GM12891 (cell line): ENCODE data around the gene USH2A.

ENCODE experiments used
- PAX5 ChIP-seq: IDR thresholded peaks from 2 replicates; pipeline ENCODE4 v1.6.1; 2011; ENCODE audit warnings: low read length, moderate library complexity, mild to moderate bottlenecking; ENCODE audit not compliant: insufficient read depth, severe bottlenecking
- POLR2AphosphoS5 ChIP-seq: IDR thresholded peaks from 2 replicates; pipeline ENCODE4 v1.6.1; 2011; ENCODE audit warnings: low read depth, low read length, control low read depth
- TAF1 ChIP-seq: IDR thresholded peaks from 2 replicates; pipeline ENCODE4 v1.6.1; 2011; ENCODE audit warnings: low read depth, low read length, control low read depth

DNA sequence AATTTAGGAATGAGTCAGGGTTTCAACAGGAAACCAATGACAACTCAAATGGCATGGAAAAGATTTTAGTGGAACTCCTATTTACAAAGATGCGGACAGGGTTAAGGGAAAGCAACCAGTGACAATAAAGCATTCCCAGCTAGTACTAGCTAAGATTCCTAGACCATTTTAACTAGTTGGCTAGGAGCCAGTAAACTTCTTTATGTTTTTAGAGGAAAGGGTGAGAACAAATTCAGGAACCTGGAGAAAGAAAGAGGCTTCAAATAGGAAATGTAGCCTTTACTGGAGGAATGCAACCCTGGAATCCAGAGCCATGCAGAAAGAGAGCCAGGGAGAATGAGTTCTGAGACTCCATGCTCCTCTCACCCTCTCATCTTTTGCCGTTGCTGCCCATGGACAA is 439.6 kb downstream of the USH2A start:
- TF ChIP-seq PAX5 (no peak), POLR2AphosphoS5 (no peak), TAF1 (no peak)
